ENCODE results near the gene N4BP2L1. TPM values are rescaled to one million over a fixed set of nuclear protein-coding genes. Genes with fewer than 3 reads are reported as not detected.
A peak's percentile ranks its signal among the peaks of the same experiment; 100 is the strongest.

Gene N4BP2L1
- total RNA-seq, 5 donors from 2014 or later (not counting 1 experiment from before 2014, with no cell fraction given), result 37.7 to 59.6 (median 44.0) TPM

- Histone ChIP-seq H3K27me3 (replicated peaks in 1 of 2; ENCODE audit: control insufficient read depth in 2 of 2, extremely low read depth in 1 of 2, insufficient read depth in 2 of 2, low read length in 1 of 2) (no peaks in the 10 kb centered on the region), H3K9me3 (no peaks in the 10 kb centered on the region), H3K4me1 (ENCODE audit: control insufficient read depth in 1 of 2, extremely low read depth in 1 of 2, insufficient read depth in 2 of 2, low read length in 2 of 2) (peaks cover 11 to 40% of the 10 kb centered on the region in 2 experiments), H3K36me3 (ENCODE audit: control insufficient read depth in 2 of 2, extremely low read depth in 1 of 2, insufficient read depth in 1 of 2, low read length in 1 of 2) (peaks cover 0 to 3% of the 10 kb centered on the region in 2 donors), H3K27ac (ENCODE audit: low read length) (peak overlapping the region; percentile 95), H3K4me3 (ENCODE audit: control insufficient read depth in 1 of 2, extremely low read depth in 1 of 2, low read length in 1 of 2) (peak overlapping the region; percentile 80 to 90)
- H3K36me3 Mint-ChIP-seq, result peaks cover 21% of the 10 kb centered on the region
- WGBS (ENCODE audit: insufficient coverage), result under 1% methylated on average over 89 of the region's 90 CpGs
- peak; percentile 28 to 77 (median 66) for DNase-seq
- ChIA-PET CTCF (interaction anchor here in 1 of 2 donors (1.0 to 1.5 kb wide), 3 partner anchors 12 to 154 kb away, joined by 3 to 5 read pairs (median 4); no protein-coding TSS in a partner anchor), POLR2A (interaction anchor here (0.6 to 2.1 kb wide), 6 partner anchors 11 to 1116 kb away, joined by 3 to 7 read pairs (median 4); partner anchors contain the start of genes BRCA2 (in 1 of the 2), PDS5B (in 1 of the 2) and ZAR1L (in 1 of the 2))
- H3K4me3 Mint-ChIP-seq, result peak overlapping the region; percentile 88 to 99 (median 90)
- H3K9me3 Mint-ChIP-seq, result no peaks in the 10 kb centered on the region
- ATAC-seq (replicated peaks in 1 of 4), result peak; percentile 47 to 54 (median 50)
- peaks cover 44 to 49% (median 48%) of the 10 kb centered on the region in 3 donors for H3K4me1 Mint-ChIP-seq
- H3K27me3 Mint-ChIP-seq, result no peaks in the 10 kb centered on the region
- H3K27ac Mint-ChIP-seq, result peak overlapping the region; percentile 94 to 96
Observed at GRCh38 chr13:32426990-32427851, 709 bp downstream of the N4BP2L1 start.

- 15% methylated on average over 16 of the region's 19 CpGs for WGBS (ENCODE audit: insufficient coverage)
- Mint-ChIP-seq H3K9me3 (no peaks in the 10 kb centered on the region), H3K4me1 (peaks cover 45 to 51% (median 51%) of the 10 kb centered on the region in 3 donors), H3K36me3 (peaks cover 28% of the 10 kb centered on the region), H3K27ac (peak overlapping the region; percentile 94 to 96), H3K27me3 (no peaks in the 10 kb centered on the region), H3K4me3 (peak overlapping the region; percentile 88 to 99 (median 90))
- H3K36me3 ChIP-seq (ENCODE audit: control insufficient read depth in 2 of 2, extremely low read depth in 1 of 2, insufficient read depth in 1 of 2, low read length in 1 of 2), result peaks cover 0 to 3% of the 10 kb centered on the region in 2 donors
- CTCF ChIA-PET, result interaction anchor here in 1 of 2 donors (1.0 kb wide), 1 partner anchor 12 kb away, joined by 3 read pairs; no protein-coding TSS in a partner anchor
- peak overlapping the region; percentile 95 for H3K27ac ChIP-seq (ENCODE audit: low read length)
- H3K27me3 ChIP-seq (replicated peaks in 1 of 2; ENCODE audit: control insufficient read depth in 2 of 2, extremely low read depth in 1 of 2, insufficient read depth in 2 of 2, low read length in 1 of 2), result no peaks in the 10 kb centered on the region
- no peaks in the 10 kb centered on the region for H3K9me3 ChIP-seq
- POLR2A ChIA-PET, result interaction anchor here in 1 of 2 donors (0.5 to 2.1 kb wide), 3 partner anchors 12 to 111 kb away, joined by 3 to 7 read pairs (median 3); partner anchors contain the start of genes BRCA2 and ZAR1L
- peak overlapping the region; percentile 80 to 82 for H3K4me3 ChIP-seq (ENCODE audit: control insufficient read depth in 1 of 2, extremely low read depth in 1 of 2, low read length in 1 of 2)
- DNase-seq, result peak; percentile 1 to 79 (median 28)
- H3K4me1 ChIP-seq (ENCODE audit: control insufficient read depth in 1 of 2, extremely low read depth in 1 of 2, insufficient read depth in 2 of 2, low read length in 2 of 2), result peaks cover 11 to 40% of the 10 kb centered on the region in 2 experiments
- ATAC-seq (replicated peaks in 1 of 4), result peak; percentile 44 to 58 (median 50)
Observed at GRCh38 chr13:32426191-32426989, 1.5 kb downstream of the N4BP2L1 start.

DNA sequence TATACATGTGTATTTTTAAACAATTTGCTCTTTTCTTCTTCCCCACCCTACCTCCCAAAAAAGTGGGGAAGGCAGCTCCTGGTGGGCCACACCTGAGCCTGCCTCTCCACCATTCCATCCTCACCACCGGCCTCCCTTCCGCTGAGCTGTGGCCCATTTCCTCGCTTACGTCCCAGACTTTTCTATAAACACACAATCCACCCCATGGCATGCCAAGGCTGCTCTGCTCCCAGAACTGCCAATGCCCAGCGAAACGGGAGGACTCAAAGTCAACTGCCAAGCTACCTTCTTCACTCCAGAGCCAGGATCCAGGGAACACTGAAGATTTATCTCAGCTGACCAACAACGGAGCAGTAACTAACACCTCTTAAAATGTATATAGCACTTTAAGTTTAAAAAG is 2.8 kb downstream of the N4BP2L1 start:
- ChIA-PET POLR2A (interaction anchor here (0.5 to 1.3 kb wide), 3 partner anchors 94 to 118 kb away, joined by 3 to 4 read pairs (median 4); partner anchors contain the start of genes BRCA2 (in 1 of the 2) and ZAR1L (in 1 of the 2)), CTCF (interaction anchor here in 1 of 2 donors (1.1 kb wide), 1 partner anchor 164 kb away, joined by 3 read pairs; no protein-coding TSS in a partner anchor)
- H3K27ac Mint-ChIP-seq, result peak overlapping the region; percentile 68 to 82
- Histone ChIP-seq H3K27ac (ENCODE audit: low read length) (no peak overlapping the region), H3K9me3 (no peaks in the 10 kb centered on the region), H3K27me3 (replicated peaks in 1 of 2; ENCODE audit: control insufficient read depth in 2 of 2, extremely low read depth in 1 of 2, insufficient read depth in 2 of 2, low read length in 1 of 2) (no peaks in the 10 kb centered on the region), H3K4me3 (ENCODE audit: control insufficient read depth in 1 of 2, extremely low read depth in 1 of 2, low read length in 1 of 2) (peak overlapping the region in 1 of 2 donors; percentile 19), H3K4me1 (ENCODE audit: control insufficient read depth in 1 of 2, extremely low read depth in 1 of 2, insufficient read depth in 2 of 2, low read length in 2 of 2) (peaks cover 11 to 40% of the 10 kb centered on the region in 2 experiments), H3K36me3 (ENCODE audit: control insufficient read depth in 2 of 2, extremely low read depth in 1 of 2, insufficient read depth in 1 of 2, low read length in 1 of 2) (peaks cover 0 to 7% of the 10 kb centered on the region in 2 donors)
- no peak for ATAC-seq (replicated peaks in 1 of 4)
- H3K36me3 Mint-ChIP-seq, result peaks cover 36% of the 10 kb centered on the region
- WGBS (ENCODE audit: insufficient coverage), result 97% methylated on average over 6 of the region's 7 CpGs
- H3K9me3 Mint-ChIP-seq, result peaks cover under 1 to 2% (median under 1%) of the 10 kb centered on the region in 3 donors
- H3K27me3 Mint-ChIP-seq, result no peaks in the 10 kb centered on the region
- H3K4me3 Mint-ChIP-seq, result peak overlapping the region; percentile 60 to 99 (median 88)
- H3K4me1 Mint-ChIP-seq, result peaks cover 48 to 51% (median 50%) of the 10 kb centered on the region in 3 donors
- DNase-seq, result no peak

DNA sequence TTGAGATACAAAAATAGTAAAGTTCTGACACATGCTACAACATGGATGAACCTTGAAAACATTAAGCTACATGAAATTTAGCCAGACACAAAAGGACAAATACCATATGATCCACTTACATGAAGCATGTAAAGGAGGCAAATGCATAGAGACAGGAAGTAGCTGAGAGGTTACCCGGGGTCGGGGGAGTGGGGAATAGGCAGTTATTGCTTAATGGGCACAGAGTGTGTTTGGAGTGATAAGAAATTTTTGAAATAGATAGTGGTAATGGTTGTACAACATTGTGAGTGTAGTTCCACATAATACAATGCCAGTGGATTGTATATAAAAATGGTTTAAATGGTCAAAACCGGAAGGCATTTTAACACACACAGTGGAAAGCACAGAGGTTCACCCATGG is 4.3 kb downstream of the N4BP2L1 start:
- H3K9me3 Mint-ChIP-seq, result peaks cover 6 to 7% (median 7%) of the 10 kb centered on the region in 3 donors
- no peak overlapping the region for H3K4me3 ChIP-seq (ENCODE audit: control insufficient read depth in 1 of 2, extremely low read depth in 1 of 2, low read length in 1 of 2)
- 48% methylated on average over 2 of the region's 3 CpGs for WGBS (ENCODE audit: insufficient coverage)
- ChIA-PET POLR2A (interaction anchor here (0.6 to 1.7 kb wide), 4 partner anchors 15 to 1260 kb away, joined by 3 to 5 read pairs (median 3); no protein-coding TSS in a partner anchor), CTCF (interaction anchor here (0.6 to 1.0 kb wide), 2 partner anchors 8 to 12 kb away, joined by 3 read pairs; no protein-coding TSS in a partner anchor)
- peaks cover 48% of the 10 kb centered on the region for H3K36me3 Mint-ChIP-seq
- no peaks in the 10 kb centered on the region for H3K9me3 ChIP-seq
- no peak overlapping the region for H3K27ac ChIP-seq (ENCODE audit: low read length)
- H3K27ac Mint-ChIP-seq, result no peak overlapping the region
- H3K4me3 Mint-ChIP-seq, result peak overlapping the region in 1 of 3 donors; percentile 9
- DNase-seq (no peak), ATAC-seq (replicated peaks in 1 of 4) (no peak)
- peaks cover 3 to 11% of the 10 kb centered on the region in 2 donors for H3K36me3 ChIP-seq (ENCODE audit: control insufficient read depth in 2 of 2, extremely low read depth in 1 of 2, insufficient read depth in 1 of 2, low read length in 1 of 2)
- H3K27me3 Mint-ChIP-seq, result no peaks in the 10 kb centered on the region
- H3K4me1 Mint-ChIP-seq, result peaks cover 42 to 48% (median 45%) of the 10 kb centered on the region in 3 donors
- H3K27me3 ChIP-seq (replicated peaks in 1 of 2; ENCODE audit: control insufficient read depth in 2 of 2, extremely low read depth in 1 of 2, insufficient read depth in 2 of 2, low read length in 1 of 2), result no peaks in the 10 kb centered on the region
- peaks cover 9 to 30% of the 10 kb centered on the region in 2 experiments for H3K4me1 ChIP-seq (ENCODE audit: control insufficient read depth in 1 of 2, extremely low read depth in 1 of 2, insufficient read depth in 2 of 2, low read length in 2 of 2)

GRCh38 chr13:32419862-32420261 is 8.1 kb downstream of the N4BP2L1 start:
- WGBS (ENCODE audit: insufficient coverage), result 100% methylated on average over 2 of the region's 2 CpGs
- peaks cover 27 to 39% (median 34%) of the 10 kb centered on the region in 3 donors for H3K4me1 Mint-ChIP-seq
- H3K27ac ChIP-seq (ENCODE audit: low read length), result no peak overlapping the region
- ATAC-seq (replicated peaks in 1 of 4), result no peak
- H3K36me3 Mint-ChIP-seq, result peaks cover 59% of the 10 kb centered on the region
- DNase-seq, result no peak
- ChIA-PET POLR2A (no interaction called here), CTCF (no interaction called here)
- H3K27ac Mint-ChIP-seq, result no peak overlapping the region
- H3K9me3 ChIP-seq, result no peaks in the 10 kb centered on the region
- H3K36me3 ChIP-seq (ENCODE audit: control insufficient read depth in 2 of 2, extremely low read depth in 1 of 2, insufficient read depth in 1 of 2, low read length in 1 of 2), result peaks cover 3 to 11% of the 10 kb centered on the region in 2 donors
- peaks cover 6 to 7% (median 7%) of the 10 kb centered on the region in 3 donors for H3K9me3 Mint-ChIP-seq
- no peak overlapping the region for H3K4me3 Mint-ChIP-seq
- H3K27me3 ChIP-seq (replicated peaks in 1 of 2; ENCODE audit: control insufficient read depth in 2 of 2, extremely low read depth in 1 of 2, insufficient read depth in 2 of 2, low read length in 1 of 2), result no peaks in the 10 kb centered on the region
- H3K4me3 ChIP-seq (ENCODE audit: control insufficient read depth in 1 of 2, extremely low read depth in 1 of 2, low read length in 1 of 2), result no peak overlapping the region
- H3K27me3 Mint-ChIP-seq, result no peaks in the 10 kb centered on the region
- peaks cover 2 to 8% of the 10 kb centered on the region in 2 experiments for H3K4me1 ChIP-seq (ENCODE audit: control insufficient read depth in 1 of 2, extremely low read depth in 1 of 2, insufficient read depth in 2 of 2, low read length in 2 of 2)

All from T-cell (primary cell).